Mesenchymal stem cell (in vitro differentiated cells and primary cell): ENCODE results near the gene ANO3.

Experiments used
- DNase-seq: peaks from one replicate; pipeline ENCODE4 v3.0.0-alpha.2; 2013
- H2AFZ ChIP-seq: one replicate; pipeline ENCODE4 v1.6.1; 2013; ENCODE audit warnings: low read depth, mild to moderate bottlenecking, control low read depth, inconsistent platforms, low read length, moderate library complexity
- H2AK5ac ChIP-seq: 2 replicates; pipeline ENCODE4 v1.6.1; 2013; ENCODE audit warnings: low read length, moderate library complexity, mild to moderate bottlenecking, inconsistent platforms; ENCODE audit not compliant: severe bottlenecking
- H2BK120ac ChIP-seq: one replicate; pipeline ENCODE4 v1.6.1; 2013; ENCODE audit warnings: low read depth, mild to moderate bottlenecking, inconsistent platforms, low read length, moderate library complexity
- H2BK12ac ChIP-seq, 2 experiments: one replicate each; pipeline ENCODE4 v1.6.1; 2013; ENCODE audit warnings: inconsistent platforms in 2 of 2, low read length in 2 of 2, mild to moderate bottlenecking in 2 of 2, moderate library complexity in 2 of 2, control low read depth in 1 of 2
- H2BK15ac ChIP-seq: one replicate; pipeline ENCODE4 v1.6.1; 2013; ENCODE audit warnings: mild to moderate bottlenecking, low read depth, inconsistent platforms; ENCODE audit not compliant: poor library complexity, severe bottlenecking
- H2BK5ac ChIP-seq: 2 replicates; pipeline ENCODE4 v1.6.1; 2013; ENCODE audit warnings: low read depth, mild to moderate bottlenecking, low read length, control low read depth, inconsistent platforms; ENCODE audit not compliant: poor library complexity, severe bottlenecking
- H3K14ac ChIP-seq, 2 experiments: one replicate each; pipeline ENCODE4 v1.6.1; 2013; ENCODE audit warnings: inconsistent platforms in 2 of 2, low read length in 2 of 2, control low read depth in 1 of 2, mild to moderate bottlenecking in 1 of 2, moderate library complexity in 1 of 2
- H3K18ac ChIP-seq, 2 experiments: one replicate each; pipeline ENCODE4 v1.6.1; 2013; ENCODE audit warnings: inconsistent platforms in 2 of 2, low read length in 2 of 2, control low read depth in 1 of 2, low read depth in 1 of 2, mild to moderate bottlenecking in 1 of 2
- H3K23ac ChIP-seq, 2 experiments: one replicate each; pipeline ENCODE4 v1.6.1; 2013; ENCODE audit warnings: inconsistent platforms in 2 of 2, low read length in 2 of 2, mild to moderate bottlenecking in 2 of 2, moderate library complexity in 2 of 2, control low read depth in 1 of 2
- H3K27ac ChIP-seq: 2 replicates; pipeline ENCODE4 v1.5.1; 2013; ENCODE audit warnings: mild to moderate bottlenecking, moderate library complexity, low read length, control low read depth, inconsistent platforms; ENCODE audit not compliant: poor library complexity, severe bottlenecking
- H3K27me3 ChIP-seq, 2 experiments: 2 replicates each; pipeline versions ENCODE4 v1.6.1 to v1.7.0; 2013; ENCODE audit warnings: low read length in 2 of 2, mild to moderate bottlenecking in 2 of 2, moderate library complexity in 2 of 2, control low read depth in 1 of 2, inconsistent platforms in 1 of 2; ENCODE audit not compliant: control insufficient read depth in 1 of 2, insufficient read depth in 1 of 2
- H3K36me3 ChIP-seq, 2 experiments: 2 replicates each; pipeline versions ENCODE4 v1.6.1 to v1.7.0; 2013; ENCODE audit warnings: low read length in 2 of 2, control low read depth in 1 of 2, inconsistent platforms in 1 of 2, low read depth in 1 of 2, mild to moderate bottlenecking in 1 of 2; ENCODE audit not compliant: insufficient read depth in 2 of 2, control insufficient read depth in 1 of 2
- H3K4ac ChIP-seq, 2 experiments: one replicate each; pipeline ENCODE4 v1.6.1; 2013; ENCODE audit warnings: inconsistent platforms in 2 of 2, low read length in 2 of 2, mild to moderate bottlenecking in 2 of 2, moderate library complexity in 2 of 2, control low read depth in 1 of 2, low read depth in 1 of 2
- H3K4me1 ChIP-seq: 2 replicates; pipeline ENCODE4 v1.6.1; 2013; ENCODE audit warnings: low read depth, low read length, control low read depth; ENCODE audit not compliant: control insufficient read depth, insufficient read depth
- H3K4me2 ChIP-seq: 2 replicates; pipeline ENCODE4 v1.6.1; 2013; ENCODE audit warnings: low read length, mild to moderate bottlenecking, inconsistent platforms; ENCODE audit not compliant: poor library complexity, severe bottlenecking
- H3K4me3 ChIP-seq, 2 experiments: 2 replicates each; pipeline versions ENCODE4 v1.5.1 to v1.7.0; 2013; ENCODE audit warnings: low read length in 2 of 2, mild to moderate bottlenecking in 2 of 2, control low read depth in 1 of 2, low read depth in 1 of 2; ENCODE audit not compliant: insufficient read depth in 1 of 2
- H3K79me1 ChIP-seq: replicated peaks from 2 replicates; pipeline ENCODE4 v1.6.1; 2013; ENCODE audit warnings: mild to moderate bottlenecking, control low read depth, low read length, inconsistent platforms; ENCODE audit not compliant: poor library complexity, severe bottlenecking
- H3K9ac ChIP-seq: 2 replicates; pipeline ENCODE4 v1.7.0; 2013; ENCODE audit warnings: mild to moderate bottlenecking, low read length, moderate library complexity
- H3K9me3 ChIP-seq: 2 replicates; pipeline ENCODE4 v1.7.0; 2013; ENCODE audit warnings: mild to moderate bottlenecking, low read length; ENCODE audit not compliant: control insufficient read depth
- H4K8ac ChIP-seq: one replicate; pipeline ENCODE4 v1.6.1; 2013; ENCODE audit warnings: inconsistent platforms, mild to moderate bottlenecking, low read length, moderate library complexity
- H4K91ac ChIP-seq: one replicate; pipeline ENCODE4 v1.6.1; 2013; ENCODE audit warnings: mild to moderate bottlenecking, low read length, inconsistent platforms
- WGBS: methylation state at CpG from one replicate; pipeline ENCODE4 v1.1.7; 2013; ENCODE audit warnings: mixed read lengths; 5-methylcytosine and 5-hydroxymethylcytosine counted together

Gene ANO3

GRCh38 chr11:26333906-26334305 lies 2.0 kb downstream of the ANO3 start:
- 69% methylated on average over 3 of the region's 3 CpGs for WGBS
- H3K9me3 ChIP-seq, result no peaks in the 10 kb centered on the region
- H3K4ac ChIP-seq, result no peak overlapping the region
- H3K23ac ChIP-seq, result no peak overlapping the region
- no peak overlapping the region for H3K4me2 ChIP-seq
- no peak overlapping the region for H2BK15ac ChIP-seq
- H3K27me3 ChIP-seq, result peaks cover 0 to 19% of the 10 kb centered on the region in 2 experiments
- H3K9ac ChIP-seq, result no peak overlapping the region
- H3K18ac ChIP-seq, result no peak overlapping the region
- peaks cover 5% of the 10 kb centered on the region for H3K4me1 ChIP-seq
- H3K4me3 ChIP-seq, result no peak overlapping the region
- H2AFZ ChIP-seq, result no peak overlapping the region
- H2BK12ac ChIP-seq, result no peak overlapping the region
- H4K8ac ChIP-seq, result no peak overlapping the region
- no peak overlapping the region for H2BK120ac ChIP-seq
- H3K14ac ChIP-seq, result no peak overlapping the region
- no peak overlapping the region for H2BK5ac ChIP-seq
- H2AK5ac ChIP-seq, result no peak overlapping the region
- no peak overlapping the region for H4K91ac ChIP-seq
- no peaks in the 10 kb centered on the region for H3K36me3 ChIP-seq
- no peak overlapping the region for H3K27ac ChIP-seq
- no peaks in the 10 kb centered on the region for H3K79me1 ChIP-seq
- DNase-seq, result no peak

GRCh38 chr11:26335903-26336302 lies 4.0 kb downstream of the ANO3 start:
- DNase-seq, result no peak
- Histone ChIP-seq H3K27me3 (peaks cover 0 to 15% of the 10 kb centered on the region in 2 experiments), H3K9me3 (no peaks in the 10 kb centered on the region), H3K27ac (no peak overlapping the region), H3K14ac (no peak overlapping the region), H2BK15ac (no peak overlapping the region), H3K4ac (no peak overlapping the region), H3K79me1 (no peaks in the 10 kb centered on the region), H3K18ac (no peak overlapping the region), H3K4me2 (no peak overlapping the region), H3K4me3 (no peak overlapping the region), H3K36me3 (no peaks in the 10 kb centered on the region), H2BK12ac (no peak overlapping the region), H4K91ac (no peak overlapping the region), H3K4me1 (peaks cover 5% of the 10 kb centered on the region), H3K23ac (no peak overlapping the region), H2AK5ac (no peak overlapping the region), H2AFZ (no peak overlapping the region), H3K9ac (no peak overlapping the region), H2BK5ac (no peak overlapping the region), H2BK120ac (no peak overlapping the region), H4K8ac (no peak overlapping the region)

GRCh38 chr11:26344647-26345046 lies 12.7 kb downstream of the ANO3 start:
- Histone ChIP-seq H3K4me3 (no peak overlapping the region), H2AFZ (no peak overlapping the region), H3K9me3 (no peaks in the 10 kb centered on the region), H4K91ac (no peak overlapping the region), H3K27me3 (no peaks in the 10 kb centered on the region), H3K4me1 (no peaks in the 10 kb centered on the region), H2BK12ac (no peak overlapping the region), H3K18ac (no peak overlapping the region), H2AK5ac (no peak overlapping the region), H3K79me1 (no peaks in the 10 kb centered on the region), H3K36me3 (no peaks in the 10 kb centered on the region), H3K4ac (no peak overlapping the region), H2BK5ac (no peak overlapping the region), H3K14ac (no peak overlapping the region), H4K8ac (no peak overlapping the region), H3K4me2 (no peak overlapping the region), H2BK15ac (no peak overlapping the region), H3K9ac (no peak overlapping the region), H3K27ac (no peak overlapping the region), H2BK120ac (no peak overlapping the region), H3K23ac (no peak overlapping the region)
- 57% methylated on average over 1 of the region's 2 CpGs for WGBS
- peak; percentile 7 for DNase-seq

GRCh38 chr11:26348776-26349175 lies 16.8 kb downstream of the ANO3 start:
- Histone ChIP-seq H3K4ac (no peak overlapping the region), H4K8ac (no peak overlapping the region), H3K18ac (no peak overlapping the region), H3K36me3 (no peaks in the 10 kb centered on the region), H2BK5ac (no peak overlapping the region), H2BK120ac (no peak overlapping the region), H2AFZ (no peak overlapping the region), H3K4me3 (no peak overlapping the region), H4K91ac (no peak overlapping the region), H3K79me1 (no peaks in the 10 kb centered on the region), H3K9me3 (no peaks in the 10 kb centered on the region), H3K14ac (no peak overlapping the region), H2BK12ac (no peak overlapping the region), H2AK5ac (no peak overlapping the region), H2BK15ac (no peak overlapping the region), H3K9ac (no peak overlapping the region), H3K27ac (no peak overlapping the region), H3K4me2 (no peak overlapping the region), H3K27me3 (no peaks in the 10 kb centered on the region), H3K4me1 (no peaks in the 10 kb centered on the region), H3K23ac (no peak overlapping the region)
- DNase-seq, result no peak
- WGBS, result 88% methylated on average over 3 of the region's 5 CpGs
